Fibroblast of skin of left biceps (primary cell): Measurements from ENCODE around the gene DIS3L2.

Source experiments
- DNase-seq, 2 experiments: peaks; one replicate each; pipeline ENCODE4 v3.0.0-alpha.2; 2013; ENCODE audit warnings: low read depth in 2 of 2

Gene DIS3L2

DNA sequence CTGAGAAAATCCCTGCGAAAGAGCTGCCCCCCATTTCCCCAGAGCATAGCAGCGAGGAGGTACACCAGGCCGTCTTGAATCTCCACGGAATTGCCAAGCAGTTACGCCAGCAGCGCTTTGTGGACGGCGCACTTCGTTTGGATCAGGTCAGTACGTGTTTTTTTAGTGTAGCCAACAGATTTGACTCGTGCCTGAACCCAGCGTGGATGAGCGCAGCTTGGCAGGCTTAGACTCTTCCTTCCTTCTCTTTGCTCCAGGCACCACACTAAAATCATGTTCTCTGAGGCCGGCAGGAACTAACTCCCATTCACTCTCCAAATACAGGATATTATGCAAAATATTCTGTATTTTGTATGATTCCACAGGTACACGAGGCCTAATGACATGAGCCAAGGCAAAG, 301.8 kb downstream of the DIS3L2 start:
- DNase-seq = no peak

DNA sequence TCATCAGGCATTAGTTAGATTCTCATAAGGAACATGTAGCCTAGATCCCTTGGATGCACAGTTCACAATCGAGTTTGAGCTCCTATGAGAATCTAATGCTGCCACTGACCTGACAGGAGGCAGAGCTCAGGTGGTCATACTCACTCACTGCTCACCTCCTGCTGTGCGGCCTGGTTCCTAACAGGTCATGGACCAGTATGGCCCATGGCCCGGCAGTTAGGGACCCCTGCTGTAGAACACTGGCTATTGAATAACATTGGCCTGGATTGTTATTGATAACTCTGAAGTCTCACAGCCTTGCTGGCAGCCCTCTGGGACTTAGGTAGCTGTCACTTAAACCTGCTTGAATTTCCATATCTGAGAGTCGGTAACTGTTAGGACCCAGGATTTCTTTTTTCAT, 302.6 kb downstream of the DIS3L2 start:
- no peak for DNase-seq

DNA sequence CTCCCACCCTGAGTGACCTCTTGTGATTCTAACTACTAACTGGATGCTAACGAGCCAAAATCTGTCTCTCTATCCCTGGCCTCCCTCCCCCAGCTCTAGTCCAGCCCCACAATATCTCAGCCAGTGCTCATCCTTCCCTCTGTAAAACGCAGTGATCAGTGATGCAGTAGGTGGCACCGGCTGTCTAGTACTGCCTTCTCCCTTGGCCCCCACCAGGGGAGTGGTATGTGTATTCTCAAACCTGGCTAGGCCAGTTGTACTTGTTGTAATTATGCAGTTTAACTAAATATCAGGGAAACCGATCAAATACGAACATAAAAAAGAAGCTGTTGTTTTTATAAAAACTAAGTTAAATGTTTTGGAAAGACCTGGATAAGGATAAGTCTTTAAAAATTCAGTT, 303.8 kb downstream of the DIS3L2 start:
- DNase-seq = no peak

DNA sequence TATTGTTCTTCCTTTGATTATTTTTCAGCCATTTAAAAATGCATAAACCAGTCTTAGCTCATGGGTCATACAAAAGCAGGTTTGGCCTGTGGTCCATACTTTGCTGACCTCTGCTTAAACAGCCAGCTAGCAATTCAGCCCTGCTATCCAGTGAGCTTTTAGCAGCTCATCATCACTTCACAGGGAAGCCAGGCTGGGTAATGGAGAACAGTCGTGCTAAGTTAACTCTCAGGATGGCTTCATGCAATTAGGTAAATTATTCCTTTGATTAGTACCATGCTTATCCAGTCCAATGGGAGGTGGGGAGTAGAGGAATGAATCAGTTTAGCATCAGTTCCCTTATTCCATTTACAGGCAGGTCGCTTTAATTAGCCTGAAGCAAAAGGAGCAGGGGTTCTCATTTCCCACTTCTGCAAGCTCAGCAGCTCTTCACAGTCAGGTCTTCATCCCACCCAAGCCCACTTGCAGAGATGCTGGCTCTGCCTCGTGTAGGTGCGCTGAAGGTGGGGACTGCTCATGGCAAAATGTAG, 307.2 kb downstream of the DIS3L2 start:
- DNase-seq = no peak

DNA sequence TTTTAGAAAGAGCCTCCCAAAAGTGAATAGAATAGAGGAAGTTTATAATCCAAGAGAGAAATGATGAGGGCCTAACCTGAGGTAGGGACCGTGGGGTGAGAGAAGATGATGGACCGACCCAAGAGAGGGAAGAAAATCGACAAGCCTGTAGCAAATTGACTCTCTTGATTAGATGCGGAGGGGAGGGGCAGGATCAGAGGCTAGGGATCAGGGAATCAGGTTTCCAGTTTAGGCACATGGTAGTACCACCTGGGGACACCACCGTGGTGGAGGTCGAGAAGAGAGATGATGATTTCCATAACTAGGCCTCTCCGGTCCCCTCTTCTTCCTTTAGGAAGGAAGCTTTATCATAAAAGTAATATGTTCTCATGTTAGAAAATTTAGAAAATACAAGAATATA, 308.4 kb downstream of the DIS3L2 start:
- DNase-seq = no peak

DNA sequence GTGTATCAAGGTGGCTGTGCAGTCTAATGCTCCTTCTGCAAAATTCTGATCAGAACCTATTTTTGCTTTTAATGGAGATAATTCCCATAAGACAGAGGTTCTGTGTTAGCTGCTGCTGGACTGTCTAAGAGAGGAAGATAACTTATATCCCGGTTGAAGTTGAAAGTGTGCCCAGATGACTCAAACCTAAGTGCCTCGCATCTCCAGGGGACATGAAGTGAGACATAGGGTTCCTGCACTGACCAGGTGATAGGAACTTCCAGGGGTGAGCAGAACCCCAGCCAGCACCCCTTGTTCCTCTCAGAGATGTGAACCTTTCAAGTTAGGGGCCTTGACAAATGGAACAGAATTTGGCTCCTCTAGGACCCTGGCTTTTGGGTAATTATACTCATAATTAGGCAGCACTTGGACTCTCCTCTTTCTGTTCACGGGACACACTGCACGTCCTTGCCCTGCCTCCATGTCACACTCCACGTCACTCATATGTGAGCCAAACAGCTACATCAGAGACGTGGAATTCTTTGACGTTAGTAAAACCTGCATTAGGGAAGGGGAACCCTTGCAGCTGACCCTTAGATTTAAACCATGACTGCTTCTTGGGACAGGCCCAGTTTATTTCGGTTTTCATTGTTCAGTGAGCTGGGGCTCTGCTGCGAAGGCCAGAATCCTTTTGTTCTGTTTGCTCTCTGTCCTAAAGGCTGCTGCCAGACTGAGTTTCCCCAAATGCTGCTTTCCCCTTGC, 312.6 kb downstream of the DIS3L2 start:
- no peak for DNase-seq

DNA sequence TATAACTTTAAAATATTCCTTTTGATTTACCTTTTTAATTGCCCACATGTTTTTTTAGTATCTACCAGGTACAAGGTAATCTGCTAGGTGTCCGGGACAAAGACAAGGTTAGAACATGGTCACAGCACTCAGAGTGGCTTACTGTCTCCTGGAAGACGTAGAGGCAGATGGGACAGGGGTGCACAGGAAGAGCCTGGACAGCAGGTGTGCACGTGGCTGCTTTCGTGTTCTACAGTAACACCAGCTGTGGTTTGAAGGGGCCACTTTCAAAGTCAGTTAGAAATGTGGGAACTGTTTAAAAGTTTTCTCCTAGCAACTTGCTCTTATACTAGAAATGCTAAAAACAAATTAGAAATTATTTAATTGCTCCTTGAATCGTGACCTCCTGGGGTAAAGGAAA, 314.2 kb downstream of the DIS3L2 start:
- DNase-seq = no peak

DNA sequence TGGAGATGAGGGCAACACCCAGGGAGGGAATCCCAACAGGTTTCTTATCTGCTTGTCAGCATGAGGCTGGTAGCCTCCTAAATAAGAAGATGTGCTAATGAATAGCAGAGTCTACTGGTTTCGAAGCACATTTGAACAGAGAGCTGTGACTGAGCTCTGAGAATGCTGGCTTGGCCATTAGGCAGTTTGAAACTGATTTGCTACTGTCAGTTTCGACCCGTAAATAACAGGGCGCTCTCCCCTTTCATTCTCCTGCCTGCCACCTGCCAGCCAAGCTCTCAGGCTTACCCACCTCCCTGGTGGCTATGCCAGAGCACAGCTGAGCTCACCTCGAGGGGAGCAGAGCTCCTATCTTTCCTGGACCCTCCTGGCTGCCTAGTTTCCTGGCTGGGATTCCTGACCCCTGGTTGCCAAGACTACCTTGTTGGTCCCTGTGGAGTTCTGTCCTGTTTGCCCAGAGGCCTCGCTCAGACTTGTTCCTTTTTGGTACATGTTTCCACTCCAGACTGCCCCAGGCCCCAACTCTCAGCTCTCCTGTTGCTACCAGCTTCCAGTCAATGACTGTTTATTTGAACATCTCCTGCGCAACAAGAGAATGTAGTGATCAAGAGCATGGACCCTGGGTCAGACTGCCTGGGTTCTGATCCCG, 314.7 kb downstream of the DIS3L2 start:
- no peak for DNase-seq

DNA sequence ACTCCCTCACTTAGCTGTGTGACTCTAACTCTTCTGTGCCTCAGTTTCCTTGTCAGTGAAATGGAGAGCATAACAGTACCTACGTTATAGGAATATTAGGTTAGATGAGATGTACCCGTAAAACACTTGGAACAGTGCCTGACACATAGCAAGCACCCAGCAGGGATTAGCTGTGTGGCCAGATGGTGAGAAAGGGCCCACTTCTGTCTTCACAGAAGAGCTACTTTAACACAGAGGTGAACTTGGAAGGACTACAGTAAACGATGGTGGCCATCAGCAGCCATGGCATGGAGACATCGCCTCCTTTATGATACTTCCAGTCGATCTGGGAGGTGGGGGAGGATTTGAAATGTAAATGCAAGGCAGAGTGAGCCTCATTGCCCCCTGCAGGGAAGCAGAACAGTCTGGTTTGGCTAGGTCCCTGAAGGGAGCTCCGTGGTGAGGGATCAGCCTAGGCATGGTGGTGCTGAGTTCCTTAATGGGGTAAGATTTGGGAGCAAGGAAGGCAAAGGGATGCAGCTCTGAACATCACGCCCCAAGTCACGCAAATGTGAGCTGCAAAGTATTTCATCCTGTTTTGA, 315.3 kb downstream of the DIS3L2 start:
- DNase-seq = no peak

DNA sequence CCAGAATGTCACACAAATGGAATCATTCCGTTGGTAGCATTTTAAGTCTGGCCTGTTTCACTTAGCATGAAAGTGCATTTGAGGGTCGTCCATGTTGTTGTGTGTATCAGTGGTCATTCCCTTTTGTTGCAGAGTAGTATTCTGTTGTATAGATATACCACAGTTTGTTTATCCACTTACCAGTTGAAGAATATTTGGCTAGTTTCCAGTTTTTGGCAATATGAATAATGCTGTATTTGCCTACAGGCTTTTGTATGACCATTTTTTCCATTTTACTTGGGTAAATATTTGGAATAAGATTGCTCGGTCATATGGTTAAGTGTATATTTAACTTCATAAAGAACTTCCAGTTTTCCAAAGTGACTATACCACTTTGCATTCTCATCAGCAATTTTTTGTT, 317.0 kb downstream of the DIS3L2 start:
- no peak for DNase-seq

DNA sequence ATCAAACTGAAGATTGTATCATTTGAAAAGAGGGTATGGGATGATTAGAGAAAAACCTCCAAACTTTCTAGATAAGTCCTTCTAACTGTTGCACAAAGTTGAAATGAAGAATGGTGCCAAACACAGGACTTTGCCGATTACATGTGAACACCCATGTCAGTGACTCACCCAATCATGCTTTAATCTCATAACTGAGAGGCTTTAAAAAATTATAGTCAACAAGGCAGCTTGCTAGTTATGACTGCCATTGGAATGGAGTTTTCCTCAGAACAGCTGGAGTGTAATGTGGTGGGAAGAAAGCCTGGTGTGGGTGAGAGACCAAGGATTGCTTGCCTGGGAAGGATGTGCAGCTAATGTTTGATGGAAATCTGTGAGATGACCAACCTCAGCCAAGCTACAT, 318.8 kb downstream of the DIS3L2 start:
- DNase-seq = no peak

DNA sequence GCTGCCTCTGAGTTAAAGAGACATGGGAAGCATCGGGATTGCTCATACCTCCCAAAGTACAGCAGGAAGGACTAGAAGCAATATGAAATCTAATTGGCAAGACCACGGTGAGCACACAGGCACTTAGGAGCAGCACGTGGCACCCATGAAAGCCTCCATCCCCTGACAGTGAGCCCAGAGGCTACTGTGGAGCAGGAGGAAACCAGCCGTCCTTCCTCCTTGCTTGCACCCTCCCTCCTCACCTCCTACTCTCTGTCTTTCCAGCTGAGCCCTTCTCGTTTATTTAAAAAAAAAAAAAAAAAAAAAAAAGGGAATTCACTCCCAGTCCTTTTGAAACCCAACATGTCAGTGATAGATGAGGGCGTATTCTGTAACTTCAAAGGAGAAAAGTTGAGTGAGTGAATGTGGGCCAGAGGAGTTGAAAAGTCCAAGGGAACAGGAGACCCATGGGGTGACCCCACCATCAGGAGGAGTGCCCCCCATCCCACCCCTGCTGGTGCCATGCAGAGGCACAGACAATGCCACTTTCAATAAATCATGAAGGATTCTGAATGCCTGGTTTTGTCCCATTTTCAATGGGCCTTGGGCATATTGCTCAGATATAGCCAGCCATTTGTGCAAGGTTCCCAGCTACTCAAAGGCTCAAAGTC, 320.5 kb downstream of the DIS3L2 start:
- no peak for DNase-seq

DNA sequence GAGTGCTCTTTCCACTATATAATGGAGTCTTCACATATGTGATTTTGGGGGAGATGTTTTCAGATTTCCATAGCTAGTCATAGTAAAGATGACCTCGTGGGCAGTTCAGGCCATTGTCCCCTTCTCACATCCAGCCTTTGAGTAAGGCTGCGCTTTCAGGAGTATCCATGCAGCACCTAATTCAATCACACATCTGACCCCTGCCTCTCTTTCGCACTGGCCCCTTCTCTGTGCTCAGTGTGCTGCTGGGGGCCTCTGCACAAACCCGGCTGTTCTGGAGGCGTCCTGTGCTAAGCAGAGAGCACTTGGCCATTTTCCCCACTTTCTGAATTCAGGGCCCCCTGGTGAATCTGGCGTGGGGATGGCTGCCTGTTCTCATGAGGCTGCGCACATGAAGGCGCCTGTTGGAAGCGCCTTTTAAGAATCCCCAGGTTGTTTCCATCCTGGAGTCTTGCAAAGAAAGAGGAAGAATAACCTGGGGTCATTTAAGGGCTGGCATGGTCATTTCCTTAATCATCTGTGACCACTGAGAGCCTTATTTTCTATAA, 321.1 kb downstream of the DIS3L2 start:
- no peak for DNase-seq

DNA sequence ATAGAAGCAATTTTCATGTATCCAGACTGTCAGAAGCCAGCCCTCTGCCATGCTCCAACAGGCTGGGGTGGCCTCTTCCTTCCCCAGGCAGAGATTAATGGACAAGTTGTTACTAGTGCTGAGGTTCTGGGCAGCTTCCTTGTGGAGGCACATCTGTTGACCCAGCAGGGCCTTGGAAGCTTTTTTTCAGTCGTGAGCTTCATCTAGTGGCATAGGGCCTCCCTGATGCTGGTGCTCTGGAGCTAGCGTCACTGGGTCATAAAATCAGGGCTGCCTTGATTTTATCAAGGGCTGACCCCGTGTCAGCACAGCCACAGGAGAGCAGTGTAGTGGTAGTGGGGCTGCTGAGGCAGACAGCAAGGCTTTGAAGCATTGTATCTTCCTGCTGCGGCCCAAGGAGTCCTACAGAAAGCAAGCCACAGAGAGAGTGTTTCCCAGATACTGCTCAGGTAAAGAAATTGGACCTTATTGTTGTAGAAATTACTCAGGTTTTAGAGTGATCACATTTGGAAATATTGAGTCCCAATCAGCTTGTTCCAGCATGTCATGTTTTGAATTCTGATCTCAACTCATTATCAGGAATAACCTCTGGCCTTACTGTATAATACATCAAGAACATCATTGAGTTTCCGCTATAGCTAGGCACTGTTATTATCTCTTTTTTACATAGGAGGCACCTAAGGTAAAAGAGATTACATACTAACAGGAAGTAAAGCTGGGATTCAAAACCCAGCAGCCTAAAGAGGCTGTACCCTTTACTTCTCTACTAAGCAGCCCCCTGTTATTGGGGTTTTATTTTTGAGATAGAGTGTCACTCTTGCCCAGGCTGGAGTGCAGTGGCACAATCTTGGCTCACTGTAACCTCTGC, 324.7 kb downstream of the DIS3L2 start:
- no peak for DNase-seq

DNA sequence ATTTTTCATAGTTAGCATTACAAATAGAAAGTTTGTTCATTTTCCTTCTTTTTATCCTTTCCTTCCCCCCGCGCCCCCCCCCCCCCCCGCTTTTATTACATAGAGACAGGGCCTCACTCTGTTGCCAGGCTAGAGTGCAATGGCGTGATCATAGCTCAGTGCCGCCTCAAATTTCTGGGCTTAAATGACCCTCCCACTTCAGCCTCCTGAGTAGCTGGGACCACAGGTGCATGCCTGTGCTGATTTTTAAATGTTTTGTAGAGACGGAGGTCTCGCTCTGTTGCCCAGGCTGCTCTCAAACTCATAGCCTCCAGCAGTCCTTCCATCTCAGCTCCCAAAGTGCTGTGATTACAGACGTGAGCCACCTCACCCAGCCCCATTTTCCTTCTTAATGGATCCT, 325.8 kb downstream of the DIS3L2 start:
- no peak for DNase-seq

DNA sequence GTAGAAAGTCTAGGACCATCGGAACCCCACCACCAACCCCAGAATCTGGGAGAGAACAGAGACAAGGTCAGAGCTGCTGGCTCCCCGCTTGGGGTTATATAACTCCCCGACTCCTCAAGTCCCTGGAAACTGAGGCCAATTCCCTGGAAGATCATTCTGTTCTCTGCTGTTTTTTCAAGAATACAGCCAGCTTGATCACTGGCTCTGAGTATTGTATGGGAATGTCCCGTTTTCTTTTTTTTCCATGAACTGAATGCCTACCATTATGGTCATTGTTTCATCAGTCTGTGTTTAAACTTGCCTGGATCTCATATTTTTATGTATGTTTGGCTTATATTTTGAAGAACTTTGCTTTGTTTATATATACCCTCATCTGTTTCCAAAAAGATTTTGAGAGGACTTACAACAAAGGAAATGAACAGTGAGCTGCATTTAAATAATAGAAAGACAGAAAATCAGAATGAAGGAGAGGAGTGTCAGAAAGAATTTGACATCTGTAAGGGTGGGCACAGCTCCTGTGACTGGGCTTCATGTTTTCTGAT, 327.0 kb downstream of the DIS3L2 start:
- DNase-seq = no peak

DNA sequence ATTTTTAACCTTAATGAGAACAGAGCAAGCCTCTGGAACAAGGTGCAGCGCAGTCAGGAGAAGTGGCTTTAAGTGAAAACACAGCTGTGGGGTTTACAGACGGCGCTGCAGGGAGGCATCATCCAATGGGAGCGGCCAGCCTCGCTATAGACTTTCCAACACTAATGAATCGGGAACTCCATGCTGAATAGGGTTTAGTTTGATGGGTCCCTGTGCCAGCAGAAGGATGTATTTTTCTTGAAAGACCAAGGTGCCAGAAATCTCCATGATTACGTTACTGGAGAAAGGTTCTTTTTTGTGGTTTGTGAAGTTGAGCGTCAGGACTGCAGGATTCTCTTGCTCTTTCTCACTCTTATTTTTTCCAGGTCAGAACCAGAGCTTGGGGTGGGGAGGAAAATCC, 329.2 kb downstream of the DIS3L2 start:
- DNase-seq = no peak

DNA sequence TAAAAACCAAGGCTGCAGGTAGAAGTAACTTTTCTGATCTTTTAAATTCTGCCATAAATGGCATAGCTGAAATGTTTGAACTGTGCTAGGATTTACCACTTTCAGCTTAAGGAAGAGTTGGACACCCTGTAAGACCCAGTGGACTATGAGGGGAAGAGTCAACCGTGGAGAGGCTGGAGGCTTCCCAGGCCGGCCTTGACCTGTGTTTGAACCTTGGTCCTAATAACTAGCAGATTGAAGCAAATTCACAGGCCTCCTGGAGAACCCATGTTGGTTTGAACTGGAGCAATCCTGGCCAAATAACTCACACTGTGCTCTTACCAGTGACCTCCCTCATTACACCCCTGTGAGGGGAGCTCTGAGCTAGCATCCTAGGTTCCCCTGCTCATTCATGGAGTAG, 329.8 kb downstream of the DIS3L2 start:
- DNase-seq = no peak

DNA sequence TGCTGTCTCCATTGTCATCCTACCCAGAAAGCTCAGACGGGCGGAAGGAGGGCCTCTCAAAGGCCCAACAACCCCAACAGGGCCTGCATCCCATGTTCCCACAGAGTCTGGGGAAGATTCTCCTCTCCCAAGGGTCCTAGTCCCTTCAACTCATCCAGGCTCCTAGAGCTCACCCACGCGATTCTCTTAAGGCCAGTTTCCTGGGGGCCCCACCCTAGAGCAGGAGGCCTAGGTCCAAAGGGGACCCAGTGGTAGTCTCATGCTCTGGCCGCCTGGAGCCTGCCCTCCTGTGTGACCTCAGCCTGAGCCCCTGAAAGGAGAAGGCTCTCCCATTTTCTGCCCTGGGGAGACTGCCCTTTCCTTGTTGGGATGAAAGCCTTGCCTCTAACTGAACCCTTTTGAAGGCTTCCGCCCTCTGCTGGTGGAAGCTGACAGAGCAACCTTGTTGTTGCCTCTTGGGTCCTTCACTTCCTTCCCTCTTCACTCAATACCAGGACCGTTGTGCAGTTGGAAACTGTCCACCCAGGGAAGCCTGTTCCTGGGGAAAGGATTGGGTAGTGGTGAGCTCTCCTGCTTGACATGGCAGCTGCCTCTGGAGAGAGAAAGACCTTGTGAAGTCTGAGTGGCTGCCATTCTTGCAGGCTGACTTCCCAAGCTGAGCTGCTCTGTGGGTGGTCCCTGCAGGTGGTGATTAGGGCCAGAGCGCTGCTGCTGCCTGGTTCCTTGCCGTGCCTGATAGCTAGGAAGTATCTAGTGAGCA, 331.1 kb downstream of the DIS3L2 start:
- peak in 1 of 2 experiments; percentile 4 for DNase-seq

DNA sequence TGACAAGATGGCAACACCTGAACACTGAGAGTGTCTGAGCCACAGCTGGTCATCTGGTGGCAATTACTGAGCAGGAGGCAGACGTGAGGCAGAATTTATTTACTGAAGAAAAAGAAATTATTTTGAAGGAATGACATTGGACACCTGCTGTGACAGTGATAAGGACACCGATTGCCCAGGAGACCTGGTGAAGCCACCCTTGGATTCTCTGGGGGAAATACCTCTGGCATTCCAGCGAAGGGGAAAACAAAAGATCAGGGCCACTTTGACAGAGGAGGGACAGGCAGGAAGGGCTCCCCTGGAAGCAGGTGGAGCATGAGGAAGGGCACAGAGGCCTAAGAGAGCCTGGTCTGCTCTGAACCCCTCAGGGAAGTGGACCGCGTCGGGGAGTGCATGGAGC, 331.7 kb downstream of the DIS3L2 start:
- no peak for DNase-seq
